HG02840 (cell line): ENCODE measurements around the gene FIGNL2.
"Not testable (repeated sequence)": the region's sequence is repeated elsewhere in the genome, so short reads cannot be mapped to it uniquely, and the experiment has no call there.

Experiments used
- ATAC-seq: cut with Tn5 transposase; IDR thresholded peaks from one replicate; pipeline ENCODE4 v1.9.1; 2021; ENCODE audit warnings: mild to moderate bottlenecking, moderate library complexity, moderate number of reproducible peaks; ENCODE audit not compliant: unreplicated experiment, low FRiP score

The FIGNL2 gene

DNA sequence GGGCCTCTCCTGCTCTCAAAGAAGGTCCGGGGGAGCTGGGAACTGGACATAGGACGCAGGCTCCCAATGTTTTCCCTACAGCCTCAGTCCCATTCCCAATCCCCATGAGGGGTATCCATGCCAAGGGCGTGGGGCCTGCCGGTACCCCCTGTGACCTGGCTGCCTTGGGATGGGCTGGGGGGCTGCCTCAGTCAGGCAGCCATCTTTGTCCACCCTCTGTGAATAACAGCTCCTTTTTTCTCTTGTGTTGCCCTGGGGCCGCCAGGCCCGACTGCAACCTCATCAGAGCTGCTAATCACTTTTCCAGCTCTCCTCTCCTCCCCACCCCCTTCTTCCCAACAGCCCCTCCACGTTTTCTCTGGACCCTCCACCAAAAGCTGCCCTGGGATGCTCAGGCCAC is 11.2 kb downstream of the FIGNL2 start:
- ATAC-seq = no peak

DNA sequence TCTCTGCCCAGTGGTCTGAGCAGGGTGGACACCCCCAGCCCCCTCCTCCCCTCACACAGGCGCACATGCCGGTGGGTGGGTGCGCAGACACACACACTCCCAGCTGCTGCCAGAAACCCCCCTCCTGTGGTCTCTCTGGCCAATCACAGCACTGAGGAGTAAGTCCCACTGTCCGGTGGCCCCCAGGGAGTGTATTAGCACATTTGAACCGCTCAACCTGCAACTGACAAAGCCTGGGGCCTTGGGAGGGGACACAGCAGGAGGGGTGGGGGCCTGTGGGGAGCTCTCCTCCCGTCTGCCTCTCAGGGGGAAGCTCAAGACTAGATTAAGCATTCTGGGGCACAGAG is 11.7 kb downstream of the FIGNL2 start:
- no peak for ATAC-seq

DNA sequence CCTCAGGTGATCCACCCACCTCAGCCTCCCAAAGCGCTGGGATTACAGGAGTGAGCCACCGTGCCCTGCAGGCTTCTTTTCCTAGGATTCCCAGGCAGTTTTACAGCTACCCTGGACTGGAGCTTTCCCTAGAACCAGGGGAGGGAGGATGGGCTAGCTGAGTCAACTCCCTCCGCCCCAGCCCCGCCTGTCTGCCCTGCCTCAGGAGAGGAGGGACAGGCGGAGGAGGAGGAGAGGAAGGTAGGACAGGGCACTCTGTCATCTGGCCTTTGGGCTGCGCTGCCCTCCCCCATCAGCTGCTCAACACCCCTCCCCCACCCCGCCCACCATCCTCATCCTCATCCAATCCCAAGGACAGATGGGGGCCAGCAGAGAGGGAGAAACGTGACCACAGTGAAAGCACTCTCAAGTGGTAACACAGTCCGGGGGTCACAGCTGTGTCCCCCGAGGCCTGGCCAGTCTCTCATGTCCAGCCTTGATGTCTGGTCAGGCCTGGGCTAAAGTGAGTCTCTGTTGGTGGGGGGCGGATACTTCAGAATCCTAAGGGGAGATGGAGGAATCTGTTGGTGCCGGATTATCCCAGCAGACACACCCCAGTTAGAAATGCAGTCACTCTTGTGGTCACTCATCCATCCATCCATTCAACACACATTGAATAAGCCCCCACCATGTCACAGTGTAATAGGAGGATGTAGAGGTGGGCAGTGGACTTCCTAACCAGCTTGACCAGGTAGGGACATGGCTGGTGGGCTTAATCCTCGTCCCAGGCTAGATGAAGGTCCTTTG is 12.3 kb downstream of the FIGNL2 start:
- ATAC-seq = no peak

DNA sequence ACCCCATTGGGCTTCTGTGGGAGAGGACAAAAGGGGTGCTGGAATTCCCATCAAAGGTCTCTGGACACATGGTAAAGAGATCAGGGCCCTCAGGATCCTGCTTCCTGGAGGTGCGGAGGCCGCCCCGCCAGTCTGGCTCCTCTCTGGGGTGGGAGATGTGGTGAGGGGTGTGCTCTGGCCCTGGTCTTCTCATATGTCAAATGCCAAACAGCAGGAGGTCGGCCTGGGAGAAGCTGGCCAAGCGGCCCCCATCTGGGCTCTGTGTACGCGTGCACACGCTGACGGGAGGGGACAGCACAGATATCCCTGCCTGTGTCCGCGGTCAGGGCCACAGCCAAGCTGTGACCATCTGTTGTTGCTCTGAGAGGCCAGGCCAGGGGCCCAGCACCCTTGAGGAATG is 14.1 kb downstream of the FIGNL2 start:
- no peak for ATAC-seq

DNA sequence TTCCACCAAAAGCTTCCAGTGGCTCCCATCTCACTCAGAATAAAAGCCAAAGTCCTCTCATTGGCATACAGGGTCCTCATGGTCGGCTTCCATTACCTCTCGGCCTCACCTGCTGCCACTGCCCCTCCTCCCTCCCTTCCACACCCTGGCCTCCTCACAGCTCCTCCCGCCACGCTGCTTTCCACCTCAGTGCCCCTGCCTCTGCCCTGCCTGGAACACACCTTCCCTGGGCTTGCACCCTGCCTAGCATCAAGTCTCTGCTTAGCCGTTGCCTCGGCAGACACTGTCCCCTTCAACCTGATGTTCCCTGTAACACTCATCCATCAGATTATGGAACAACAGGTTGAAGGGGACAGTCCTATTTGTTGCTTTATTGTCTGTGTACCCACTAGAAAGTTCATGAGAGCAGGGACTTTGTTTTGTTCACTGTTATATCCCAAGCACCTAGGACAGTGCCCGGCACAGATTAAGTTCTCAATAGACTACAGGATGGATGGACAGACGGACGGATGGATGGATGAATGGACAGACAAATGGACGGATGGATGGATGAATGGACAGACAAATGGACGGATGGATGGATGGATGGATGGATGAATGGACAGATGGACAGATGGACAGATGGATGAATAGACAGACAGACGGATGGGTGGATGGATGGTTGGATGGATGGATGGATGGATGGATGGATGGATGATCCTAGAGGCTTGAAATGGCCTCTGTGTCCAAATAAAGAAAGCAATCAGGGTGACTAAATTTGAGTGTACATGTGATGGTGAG is 14.9 kb downstream of the FIGNL2 start:
- ATAC-seq = no peak

DNA sequence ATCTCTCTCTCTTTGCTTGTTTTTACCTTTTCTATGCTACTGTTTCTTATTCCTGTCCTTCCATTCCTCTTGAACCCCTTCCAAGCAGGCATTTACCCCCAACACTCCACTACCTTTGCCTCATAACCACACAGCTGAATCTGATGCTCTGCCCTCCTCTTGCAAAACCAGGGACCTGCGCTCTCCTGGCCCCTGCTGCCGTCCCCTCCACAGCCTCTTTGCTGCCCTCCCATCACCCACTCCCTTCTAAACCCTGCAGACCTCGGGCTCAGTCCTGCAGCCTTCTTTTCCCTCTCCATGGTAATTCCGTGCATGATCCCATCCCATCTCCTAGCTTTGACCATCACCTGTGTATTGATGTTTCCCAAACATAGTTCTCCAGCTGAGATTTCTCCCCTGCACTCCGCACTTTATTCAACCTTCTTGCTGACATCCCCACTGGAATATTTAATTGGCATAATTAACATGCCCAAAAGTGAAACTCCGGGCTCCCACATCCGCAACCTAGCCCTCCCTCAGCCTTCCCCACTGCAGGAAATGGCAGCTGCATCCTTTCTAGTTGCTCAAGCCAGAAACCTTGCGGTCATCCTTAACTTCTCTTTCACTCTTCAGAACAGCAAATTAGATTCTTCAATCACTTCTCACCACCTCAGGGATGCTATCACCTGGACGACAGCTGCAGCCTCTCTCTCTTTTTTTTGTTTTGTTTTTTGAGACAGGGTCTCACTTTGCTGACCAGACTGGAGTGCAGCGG is 16.0 kb downstream of the FIGNL2 start:
- no peak for ATAC-seq

DNA sequence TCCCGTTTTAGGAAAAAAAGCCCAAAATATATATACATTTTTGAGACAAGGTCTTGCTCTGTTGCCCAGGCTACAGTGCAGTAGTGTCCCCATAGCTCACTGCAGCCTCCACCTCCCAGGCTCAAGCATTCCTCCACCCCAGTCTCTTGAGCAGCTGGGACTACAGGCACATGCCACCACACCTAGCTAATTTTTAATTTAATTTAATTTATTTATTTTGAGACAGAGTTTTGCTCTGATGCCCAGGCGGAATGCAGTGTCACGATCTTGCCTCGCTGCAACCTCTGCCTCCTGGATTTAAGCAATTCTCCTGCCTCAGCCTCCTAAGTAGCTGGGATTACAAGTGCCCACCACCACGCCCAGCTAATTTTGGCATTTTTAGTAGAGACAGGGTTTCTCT is 16.7 kb downstream of the FIGNL2 start:
- not testable (repeated sequence) for ATAC-seq

DNA sequence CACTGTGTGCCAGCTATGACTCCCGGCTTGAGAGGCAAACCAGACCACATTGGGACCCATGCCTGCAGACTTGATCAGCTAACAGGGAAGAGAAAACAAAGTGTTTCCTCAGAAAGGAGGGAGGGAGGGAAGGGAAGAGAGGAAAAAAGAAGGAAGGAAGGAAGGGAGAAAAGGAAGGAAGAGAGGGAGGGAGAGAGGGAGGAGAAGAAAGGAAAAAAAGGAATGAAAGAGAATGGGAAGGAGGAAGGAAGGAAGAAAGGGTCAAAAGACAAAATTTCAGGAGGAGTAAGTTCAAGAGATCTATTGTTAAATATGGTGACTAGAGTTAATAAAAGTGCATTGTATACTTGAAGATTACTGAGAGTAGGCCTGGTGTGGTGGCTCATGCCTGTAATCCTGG is 18.9 kb downstream of the FIGNL2 start:
- ATAC-seq = no peak

DNA sequence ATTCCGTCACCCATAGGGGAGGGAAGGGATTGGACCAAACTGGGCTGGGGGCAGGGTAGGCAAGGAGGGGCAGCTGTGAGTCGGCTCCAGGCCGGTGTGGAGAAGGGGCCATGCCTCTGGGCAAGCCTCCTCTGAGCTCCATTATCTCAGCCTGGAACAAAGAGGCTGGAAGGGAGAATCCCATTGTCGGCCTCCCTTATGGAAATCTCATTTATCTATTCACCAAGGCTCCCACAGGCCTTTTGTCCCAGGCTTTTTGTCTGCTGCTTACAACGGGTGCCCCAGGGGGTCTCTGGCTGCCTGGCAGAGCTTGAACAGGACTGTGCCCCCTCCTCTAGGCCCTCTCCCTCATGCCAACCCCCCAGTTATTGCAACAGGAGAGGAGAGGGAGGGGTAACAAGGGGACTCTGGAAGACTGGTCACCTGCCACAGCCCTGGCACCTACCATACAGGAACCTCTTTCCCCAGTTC is 19.5 kb downstream of the FIGNL2 start:
- ATAC-seq = no peak

DNA sequence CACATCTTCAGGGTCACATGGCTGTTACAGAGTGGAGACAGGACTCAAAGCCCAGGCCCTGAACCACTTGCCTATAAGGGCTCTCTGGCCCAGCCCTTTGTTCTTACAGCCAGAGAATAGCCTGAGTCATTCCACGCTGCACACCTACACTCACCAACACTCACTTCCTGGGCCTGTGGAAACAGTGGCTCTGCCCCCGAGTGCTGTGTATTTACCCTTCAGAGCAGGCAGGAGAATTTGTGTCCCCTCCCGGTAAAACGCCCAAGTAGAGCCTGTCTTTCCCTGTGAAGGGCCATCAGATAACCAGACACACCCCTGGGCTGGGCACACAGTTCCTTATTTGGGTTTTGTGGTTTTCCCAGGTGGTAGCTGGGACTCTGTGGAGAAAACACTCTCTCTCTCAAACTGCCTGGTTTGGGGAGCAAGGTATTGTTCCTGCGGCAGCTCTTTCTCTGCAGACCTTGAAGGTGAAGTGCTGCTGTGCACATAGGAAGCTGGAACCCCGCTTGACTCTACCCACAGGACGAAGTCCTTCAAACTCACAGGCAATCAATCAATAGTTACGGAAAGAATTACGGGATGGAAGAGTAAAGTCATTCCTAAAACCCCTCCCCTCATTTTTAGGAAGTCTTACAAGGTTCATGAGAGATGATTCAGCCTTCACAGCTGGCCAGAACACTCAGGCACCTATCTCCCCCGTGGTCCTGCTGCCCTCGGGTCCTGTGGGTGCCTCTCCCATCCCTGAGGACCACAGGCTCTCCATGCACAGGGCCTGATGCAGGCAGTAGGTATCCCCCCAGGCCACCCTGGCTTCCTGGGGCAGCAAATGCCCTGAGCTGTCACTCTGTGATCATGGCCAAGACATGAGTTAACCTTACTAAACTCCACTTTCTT is 20.3 kb downstream of the FIGNL2 start:
- ATAC-seq = no peak

DNA sequence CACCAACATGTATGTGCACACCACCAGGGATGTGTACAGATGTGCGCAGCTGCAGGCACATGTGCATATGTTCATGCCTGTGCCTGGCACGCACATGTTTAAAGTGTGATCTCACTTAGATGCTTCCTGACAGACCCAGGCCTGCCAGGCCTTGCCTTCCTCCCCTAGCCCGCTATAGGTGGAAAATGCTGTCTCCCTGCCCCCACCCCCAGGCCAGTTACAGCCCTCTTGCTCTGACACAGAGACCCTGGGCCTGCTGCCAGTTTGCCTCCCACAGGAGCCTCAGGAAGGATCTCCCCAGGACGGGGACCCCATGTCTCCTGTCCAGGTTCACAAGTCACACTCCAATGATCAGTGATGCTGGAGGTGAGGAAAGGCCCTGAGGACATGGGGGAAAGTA is 21.6 kb downstream of the FIGNL2 start:
- no peak for ATAC-seq

DNA sequence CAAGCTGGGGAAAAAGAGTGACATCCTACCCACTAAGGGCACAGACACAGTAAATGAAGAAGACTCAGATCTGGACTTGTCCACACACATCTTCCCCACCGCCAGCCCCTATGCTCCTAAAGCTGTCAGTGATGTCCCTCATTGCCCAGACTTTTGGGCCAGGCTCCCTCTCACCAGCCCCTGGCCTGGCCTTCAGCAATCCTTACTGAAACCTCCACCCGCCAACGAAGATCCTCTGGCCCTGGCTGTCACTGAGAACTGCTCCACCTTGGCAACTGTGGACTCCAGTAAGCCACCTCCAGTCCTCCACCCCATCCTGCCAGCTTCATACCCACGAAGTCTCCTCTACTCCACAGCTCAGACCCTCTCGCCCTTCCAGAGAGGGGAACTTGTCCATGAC is 23.3 kb downstream of the FIGNL2 start:
- no peak for ATAC-seq

DNA sequence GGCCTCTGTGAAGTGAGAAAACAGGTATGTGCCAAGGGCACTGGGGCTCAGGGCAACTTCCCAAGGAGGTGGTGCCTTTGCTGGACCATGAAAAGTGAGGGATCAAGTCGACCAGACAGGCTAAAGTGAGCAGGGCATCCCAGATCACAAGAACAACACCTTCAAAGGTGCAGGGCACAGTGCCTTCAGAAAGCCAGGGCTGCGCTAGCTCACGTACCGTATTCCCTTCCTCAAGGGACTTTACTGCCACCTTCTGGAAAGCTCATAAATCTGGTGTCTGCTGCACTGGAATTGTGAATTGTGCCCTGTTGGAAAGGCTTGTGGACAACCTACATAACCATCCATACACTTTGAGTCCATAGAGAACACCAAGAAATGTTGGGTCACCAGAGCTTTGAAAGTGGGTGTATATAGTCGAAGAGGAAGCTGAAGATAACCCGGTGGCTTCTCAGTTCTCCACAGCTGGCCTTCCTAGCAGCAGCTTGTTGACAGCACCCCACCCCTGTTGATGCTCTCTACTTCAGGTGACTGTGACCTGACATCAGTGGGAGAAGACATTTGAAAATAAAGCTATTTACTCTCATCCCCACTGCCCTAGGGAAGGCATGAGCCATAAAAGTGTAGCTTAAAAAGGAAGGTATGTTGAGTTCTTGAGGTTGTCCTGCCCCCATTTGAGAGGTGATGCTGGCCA is 24.5 kb downstream of the FIGNL2 start:
- ATAC-seq = no peak

DNA sequence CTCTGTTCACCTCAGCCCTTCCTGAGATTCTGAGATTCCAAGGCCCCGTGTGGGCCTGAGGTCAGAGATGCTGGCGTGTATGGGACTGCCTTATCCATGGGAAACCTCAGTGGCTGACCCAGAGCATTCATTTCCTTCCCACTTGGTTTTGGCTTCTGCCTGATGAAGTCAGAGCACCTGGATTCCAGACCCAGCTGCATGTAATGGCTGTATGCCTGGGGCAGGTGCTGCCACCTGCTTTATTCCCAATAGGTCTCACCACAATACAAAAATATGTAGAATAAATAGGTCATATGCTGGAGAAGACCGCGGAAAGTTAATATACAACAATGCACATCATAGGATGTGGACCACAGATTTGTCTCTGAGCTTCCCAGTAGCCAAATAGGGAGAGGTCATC is 25.6 kb downstream of the FIGNL2 start:
- no peak for ATAC-seq

DNA sequence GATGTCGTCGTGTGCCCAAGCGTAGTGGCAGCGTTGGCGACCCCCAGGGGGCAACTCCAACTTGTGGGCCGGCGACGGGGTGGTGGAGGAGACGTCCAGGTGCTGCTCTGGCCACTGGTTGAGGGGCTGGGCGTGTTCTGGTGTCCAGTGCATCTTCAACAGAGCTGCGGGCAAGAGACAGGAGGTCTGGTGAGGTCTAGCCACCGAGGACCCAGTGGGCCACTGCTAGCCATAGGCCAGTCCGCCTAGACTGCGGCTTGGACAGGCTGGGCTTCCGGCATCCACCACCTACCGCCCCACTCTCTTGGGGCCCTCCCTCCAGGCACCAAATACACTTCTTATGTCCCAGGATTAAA is 26.3 kb downstream of the FIGNL2 start:
- ATAC-seq = no peak

DNA sequence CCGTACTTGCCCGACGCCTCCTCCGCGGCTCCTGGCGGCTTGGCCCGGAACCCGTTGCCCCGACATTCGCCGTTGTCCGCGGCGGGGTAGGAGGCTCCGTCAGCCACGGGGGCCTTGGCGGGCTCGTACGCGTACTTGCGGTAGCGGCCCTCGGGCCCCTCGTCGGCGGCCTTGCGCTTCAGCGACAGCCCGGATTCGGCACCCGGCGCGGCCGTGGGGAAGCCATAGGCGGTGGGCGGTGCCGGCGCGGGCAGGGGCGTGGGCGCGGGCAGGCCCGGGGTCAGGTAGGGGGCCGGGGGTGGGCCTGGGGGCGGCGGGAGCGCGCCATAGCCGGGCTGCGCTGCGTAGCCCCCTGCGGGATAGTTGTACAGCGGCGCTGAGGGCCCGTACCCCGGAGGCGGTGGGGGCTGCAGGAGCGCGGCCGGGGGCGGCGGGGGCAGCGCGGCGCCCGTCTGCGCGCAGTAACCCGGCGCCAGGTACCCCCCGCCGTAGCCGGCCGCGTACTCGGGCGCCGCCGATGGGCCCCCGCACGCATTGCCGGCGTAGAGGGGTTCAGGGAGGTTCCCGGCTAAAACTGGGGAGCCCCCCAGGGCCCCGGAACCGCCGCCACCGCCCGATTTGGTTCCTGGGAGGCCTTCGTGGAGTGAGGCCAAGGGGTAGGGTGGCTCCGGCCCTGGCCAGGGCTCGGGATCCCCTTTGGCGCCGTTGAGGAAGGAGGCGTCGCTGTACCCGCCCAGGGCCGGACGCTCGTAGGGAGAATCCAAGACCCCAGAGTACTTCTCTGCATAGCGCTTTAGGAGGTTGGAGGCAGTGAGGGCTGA is 26.9 kb downstream of the FIGNL2 start:
- ATAC-seq = no peak

DNA sequence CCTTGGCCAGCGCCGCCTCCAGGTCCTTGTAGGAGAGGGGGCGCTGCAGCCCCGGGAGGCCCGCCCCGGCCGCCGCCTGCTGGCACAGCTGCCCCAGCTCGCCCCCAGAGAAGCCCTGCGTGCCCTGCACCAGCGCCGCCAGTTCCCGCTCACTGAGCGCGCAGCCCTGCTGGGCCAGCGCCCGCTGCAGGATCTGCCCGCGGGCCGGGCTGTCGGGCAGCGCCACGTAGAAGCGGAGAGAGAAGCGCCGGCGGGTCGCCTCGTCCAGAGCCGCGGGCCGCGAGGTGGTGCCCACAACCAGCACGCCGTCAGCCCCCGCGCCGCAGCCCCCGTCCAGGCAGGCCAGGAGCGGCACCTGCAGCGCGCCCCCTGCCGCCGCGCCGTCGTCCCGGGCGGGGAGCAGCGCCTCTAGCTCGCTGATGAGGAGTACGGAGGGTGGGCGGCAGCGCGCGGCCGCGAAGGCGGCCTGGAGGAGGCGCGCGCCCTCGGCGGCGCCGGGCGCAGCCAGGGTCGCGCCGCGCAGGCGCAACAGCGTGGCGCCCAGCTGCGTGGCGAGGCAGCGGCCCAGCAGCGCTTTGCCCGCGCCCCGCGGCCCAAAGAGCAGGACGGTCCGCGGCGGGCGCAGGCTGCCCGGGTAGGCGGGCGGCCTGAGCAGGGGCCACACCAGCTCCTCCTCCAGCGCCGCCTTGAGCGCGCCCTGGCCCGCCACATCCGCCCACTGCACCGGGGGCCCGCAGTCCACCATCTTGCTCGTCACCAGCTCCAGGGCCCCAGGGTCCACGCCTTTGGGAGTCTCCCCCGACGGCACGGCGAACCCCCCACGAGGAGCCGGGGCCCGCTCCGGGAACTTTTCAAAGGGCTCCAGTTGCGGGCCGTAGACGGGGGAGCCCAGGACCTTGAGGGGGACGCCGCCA is 27.7 kb downstream of the FIGNL2 start:
- no peak for ATAC-seq
